ENCODE data around the gene PKIB.

DNA sequence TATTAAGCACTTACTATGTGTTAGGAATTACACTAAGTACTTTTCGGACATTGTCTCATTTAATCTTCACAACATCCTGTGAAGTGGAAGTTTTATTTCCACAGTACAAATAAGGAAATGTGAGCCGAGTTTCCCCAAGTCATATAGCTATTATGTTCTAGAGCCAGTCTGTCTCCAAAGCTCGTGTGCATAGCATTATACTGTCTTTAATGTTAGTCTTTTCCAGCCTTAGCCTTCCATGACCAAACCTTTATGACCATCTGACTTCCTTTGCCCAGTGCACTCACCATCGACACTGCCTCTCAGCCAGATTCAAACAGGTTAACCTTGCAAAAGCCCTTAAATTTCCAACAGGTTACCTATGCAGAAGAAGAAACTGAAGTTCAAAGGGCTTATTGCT, 55.7 kb downstream of the PKIB start:
- TF ChIP-seq, protein P1, sequence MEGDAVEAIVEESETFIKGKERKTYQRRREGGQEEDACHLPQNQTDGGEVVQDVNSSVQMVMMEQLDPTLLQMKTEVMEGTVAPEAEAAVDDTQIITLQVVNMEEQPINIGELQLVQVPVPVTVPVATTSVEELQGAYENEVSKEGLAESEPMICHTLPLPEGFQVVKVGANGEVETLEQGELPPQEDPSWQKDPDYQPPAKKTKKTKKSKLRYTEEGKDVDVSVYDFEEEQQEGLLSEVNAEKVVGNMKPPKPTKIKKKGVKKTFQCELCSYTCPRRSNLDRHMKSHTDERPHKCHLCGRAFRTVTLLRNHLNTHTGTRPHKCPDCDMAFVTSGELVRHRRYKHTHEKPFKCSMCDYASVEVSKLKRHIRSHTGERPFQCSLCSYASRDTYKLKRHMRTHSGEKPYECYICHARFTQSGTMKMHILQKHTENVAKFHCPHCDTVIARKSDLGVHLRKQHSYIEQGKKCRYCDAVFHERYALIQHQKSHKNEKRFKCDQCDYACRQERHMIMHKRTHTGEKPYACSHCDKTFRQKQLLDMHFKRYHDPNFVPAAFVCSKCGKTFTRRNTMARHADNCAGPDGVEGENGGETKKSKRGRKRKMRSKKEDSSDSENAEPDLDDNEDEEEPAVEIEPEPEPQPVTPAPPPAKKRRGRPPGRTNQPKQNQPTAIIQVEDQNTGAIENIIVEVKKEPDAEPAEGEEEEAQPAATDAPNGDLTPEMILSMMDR (IDR thresholded peaks at IDR 0.05) = no peak
- TF ChIP-seq POLR2A (IDR thresholded peaks at IDR 0.05) = no peak
